SU-DHL-6 (cell line): ENCODE data around the gene NCOA6.

Experiments
- H2AFZ ChIP-seq: fragments of 200-600 bp; sonication (generic); 2 replicates; pipeline ENCODE4 v1.6.1; 2014; ENCODE audit warnings: low read depth, mild to moderate bottlenecking, moderate library complexity, mixed read lengths, antibody characterized with exemption, low read length; ENCODE audit not compliant: severe bottlenecking
- H3F3A ChIP-seq: fragments of 200-600 bp; shearing (Covaris generic); 2 replicates; pipeline ENCODE4 v1.6.0; 2016; ENCODE audit warnings: antibody characterized with exemption, mild to moderate bottlenecking; ENCODE audit not compliant: insufficient read depth
- H3K27ac ChIP-seq: fragments of 200-600 bp; sonication (generic); 2 replicates; pipeline ENCODE4 v1.5.1; 2016; ENCODE audit warnings: low read depth, mild to moderate bottlenecking, low read length, moderate library complexity, mixed read lengths
- H3K27me3 ChIP-seq: fragments of 200-600 bp; sonication (generic), shearing (Covaris generic); 2 replicates; pipeline ENCODE4 v1.6.0; 2014; ENCODE audit warnings: mild to moderate bottlenecking, low read length
- H3K36me3 ChIP-seq: fragments of 200-600 bp; sonication (generic); 2 replicates; pipeline ENCODE4 v1.6.1; 2014; ENCODE audit warnings: mild to moderate bottlenecking, low read length, mixed read lengths
- H3K4me2 ChIP-seq: fragments of 300-600, 200-600 bp; shearing (Covaris generic), sonication (generic); 2 replicates; pipeline ENCODE4 v1.6.0; 2014; ENCODE audit warnings: low read length, low read depth, mild to moderate bottlenecking; ENCODE audit not compliant: poor library complexity, severe bottlenecking
- H3K4me3 ChIP-seq: fragments of 200-600 bp; sonication (generic); 2 replicates; pipeline ENCODE4 v1.5.1; 2014; ENCODE audit warnings: antibody characterized with exemption, low read length, mild to moderate bottlenecking, mixed read lengths; ENCODE audit not compliant: insufficient read depth, poor library complexity, severe bottlenecking
- H3K79me2 ChIP-seq: fragments of 200-600 bp; sonication (generic); 2 replicates; pipeline ENCODE4 v1.6.1; 2014; ENCODE audit warnings: mild to moderate bottlenecking, low read length, moderate library complexity; ENCODE audit not compliant: insufficient read depth
- H3K9ac ChIP-seq: fragments of 200-600 bp; sonication (generic); 2 replicates; pipeline ENCODE4 v1.7.0; 2014; ENCODE audit warnings: mild to moderate bottlenecking, low read length
- H3K9me2 ChIP-seq: fragments of 200-600 bp; sonication (generic); replicated peaks from 2 replicates; pipeline ENCODE4 v1.6.1; 2014; ENCODE audit warnings: low read length; ENCODE audit not compliant: insufficient read depth
- H3K9me3 ChIP-seq: fragments of 200-600 bp; sonication (generic); 2 replicates; pipeline ENCODE4 v1.6.1; 2014; ENCODE audit warnings: low read length, mixed read lengths; ENCODE audit not compliant: insufficient read depth
- H4K20me1 ChIP-seq: fragments of 200-600 bp; sonication (generic); 2 replicates; pipeline ENCODE4 v1.6.1; 2014; ENCODE audit warnings: low read depth, mild to moderate bottlenecking, antibody characterized with exemption, low read length, moderate library complexity, mixed read lengths
- EZH2phosphoT487 ChIP-seq: fragments of 200-600 bp; sonication (generic), shearing (Covaris generic); conservative IDR thresholded peaks from 2 replicates; pipeline ENCODE4 v1.6.1; 2018; ENCODE audit warnings: mild to moderate bottlenecking, antibody characterized with exemption, low read length, moderate library complexity, mixed read lengths
- TF ChIP-seq, protein P1 (sequence below): fragments of 200-600 bp; sonication (generic); IDR thresholded peaks from one replicate; pipeline ENCODE4 v1.5.1; 2017; ENCODE audit warnings: antibody characterized with exemption, mild to moderate bottlenecking, low read length, moderate library complexity; ENCODE audit not compliant: insufficient read depth, poor library complexity, severe bottlenecking

NCOA6 gene

DNA sequence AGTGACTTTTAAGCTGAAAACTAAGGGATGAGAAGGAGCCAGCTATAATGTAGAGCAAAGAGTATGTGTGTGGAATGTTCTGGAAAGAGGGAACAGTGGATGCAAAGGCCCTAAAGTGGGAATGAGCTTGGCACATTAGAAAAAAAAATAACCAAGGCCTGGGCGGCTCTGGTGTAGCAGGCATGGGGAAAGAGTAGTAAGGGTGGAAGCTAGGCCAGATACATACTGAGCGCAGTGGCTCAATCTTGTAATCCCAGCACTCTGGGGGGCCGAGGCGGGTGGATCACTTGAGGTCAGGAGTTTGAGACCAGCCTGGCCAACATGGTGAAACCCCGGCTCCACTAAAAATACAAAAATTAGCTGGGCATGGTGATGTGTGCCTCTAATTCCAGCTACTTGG, 38.8 kb upstream of the NCOA6 start:
- Histone ChIP-seq H3K36me3 (no peaks in the 10 kb centered on the region), H3K9me2 (no peaks in the 10 kb centered on the region), H3K4me2 (no peak overlapping the region), H3K79me2 (no peaks in the 10 kb centered on the region), H3K9ac (no peak overlapping the region), H2AFZ (no peak overlapping the region), H3K27me3 (no peaks in the 10 kb centered on the region), H3K27ac (no peak overlapping the region), H3F3A (no peaks in the 10 kb centered on the region), H4K20me1 (no peaks in the 10 kb centered on the region), H3K4me3 (no peak overlapping the region), H3K9me3 (no peaks in the 10 kb centered on the region)
- TF ChIP-seq, protein P1, sequence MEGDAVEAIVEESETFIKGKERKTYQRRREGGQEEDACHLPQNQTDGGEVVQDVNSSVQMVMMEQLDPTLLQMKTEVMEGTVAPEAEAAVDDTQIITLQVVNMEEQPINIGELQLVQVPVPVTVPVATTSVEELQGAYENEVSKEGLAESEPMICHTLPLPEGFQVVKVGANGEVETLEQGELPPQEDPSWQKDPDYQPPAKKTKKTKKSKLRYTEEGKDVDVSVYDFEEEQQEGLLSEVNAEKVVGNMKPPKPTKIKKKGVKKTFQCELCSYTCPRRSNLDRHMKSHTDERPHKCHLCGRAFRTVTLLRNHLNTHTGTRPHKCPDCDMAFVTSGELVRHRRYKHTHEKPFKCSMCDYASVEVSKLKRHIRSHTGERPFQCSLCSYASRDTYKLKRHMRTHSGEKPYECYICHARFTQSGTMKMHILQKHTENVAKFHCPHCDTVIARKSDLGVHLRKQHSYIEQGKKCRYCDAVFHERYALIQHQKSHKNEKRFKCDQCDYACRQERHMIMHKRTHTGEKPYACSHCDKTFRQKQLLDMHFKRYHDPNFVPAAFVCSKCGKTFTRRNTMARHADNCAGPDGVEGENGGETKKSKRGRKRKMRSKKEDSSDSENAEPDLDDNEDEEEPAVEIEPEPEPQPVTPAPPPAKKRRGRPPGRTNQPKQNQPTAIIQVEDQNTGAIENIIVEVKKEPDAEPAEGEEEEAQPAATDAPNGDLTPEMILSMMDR: no peak
- no peak for TF ChIP-seq EZH2phosphoT487

DNA sequence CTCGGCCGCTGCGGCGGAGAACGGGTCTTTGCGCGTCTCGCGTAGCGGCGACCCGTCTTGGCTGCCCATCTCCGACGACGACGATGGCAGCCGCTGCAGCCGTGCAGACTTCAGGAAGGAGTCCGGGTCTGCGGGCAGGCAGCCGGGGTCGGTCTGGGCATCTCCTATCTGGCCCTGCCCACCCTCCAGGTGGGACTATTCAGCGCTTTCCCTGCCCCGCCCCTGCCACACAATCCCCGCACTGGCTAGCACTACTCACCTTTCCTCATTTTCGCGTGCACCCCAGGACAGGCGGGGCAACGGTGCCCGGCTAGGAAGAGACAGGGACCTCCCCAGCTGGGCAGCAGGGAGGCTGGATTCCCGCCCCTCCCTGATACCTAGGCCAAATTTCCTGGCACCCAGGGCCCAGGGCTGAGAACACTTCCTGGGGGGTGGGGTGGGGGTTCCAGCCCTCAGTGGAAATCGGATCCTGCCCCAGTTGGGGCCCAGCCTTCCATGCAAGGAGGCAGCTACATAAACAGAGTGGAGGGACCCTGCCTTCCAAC, 38.0 kb upstream of the NCOA6 start:
- TF ChIP-seq, protein P1: no peak
- no peak for TF ChIP-seq EZH2phosphoT487
- Histone ChIP-seq H3K9me2 (no peaks in the 10 kb centered on the region), H3K27ac (no peak overlapping the region), H3K4me2 (no peak overlapping the region), H2AFZ (no peak overlapping the region), H4K20me1 (no peaks in the 10 kb centered on the region), H3F3A (no peaks in the 10 kb centered on the region), H3K9me3 (no peaks in the 10 kb centered on the region), H3K27me3 (no peaks in the 10 kb centered on the region), H3K79me2 (no peaks in the 10 kb centered on the region), H3K9ac (no peak overlapping the region), H3K4me3 (no peak overlapping the region), H3K36me3 (no peaks in the 10 kb centered on the region)

DNA sequence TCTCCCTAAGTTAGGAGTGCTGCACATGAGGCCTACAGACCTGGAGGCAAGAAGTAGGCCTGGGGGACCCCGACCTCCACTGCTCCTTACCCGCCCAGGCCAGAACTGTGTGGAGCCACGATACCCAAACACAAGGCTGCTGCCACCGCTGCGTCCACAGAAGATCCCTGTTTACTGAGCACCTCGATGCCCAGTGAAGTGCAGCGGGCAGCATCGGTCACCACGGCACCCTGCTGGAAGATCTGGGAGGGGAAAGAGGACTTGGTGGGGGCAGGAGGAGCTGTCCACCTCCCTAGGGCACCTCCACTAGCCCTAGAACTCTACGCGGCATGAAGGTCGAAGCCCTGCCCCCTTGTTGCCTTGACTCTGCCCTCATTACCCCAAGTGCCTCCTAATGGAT, 37.3 kb upstream of the NCOA6 start:
- Histone ChIP-seq H2AFZ (no peak overlapping the region), H3K79me2 (no peaks in the 10 kb centered on the region), H3K9ac (no peak overlapping the region), H3K9me2 (no peaks in the 10 kb centered on the region), H3K27ac (no peak overlapping the region), H3K36me3 (no peaks in the 10 kb centered on the region), H4K20me1 (no peaks in the 10 kb centered on the region), H3F3A (no peaks in the 10 kb centered on the region), H3K4me3 (no peak overlapping the region), H3K9me3 (no peaks in the 10 kb centered on the region), H3K4me2 (no peak overlapping the region), H3K27me3 (no peaks in the 10 kb centered on the region)
- no peak for TF ChIP-seq EZH2phosphoT487
- TF ChIP-seq, protein P1: no peak
